Measurements from ENCODE around the gene ADGRL3. TPM values are rescaled to one million over a fixed set of nuclear protein-coding genes. Genes with fewer than 3 reads are reported as not detected.

Gene ADGRL3
- total RNA-seq, 4 donors from 2014 or later = 6.5 to 19.0 (median 14.0) TPM

DNA sequence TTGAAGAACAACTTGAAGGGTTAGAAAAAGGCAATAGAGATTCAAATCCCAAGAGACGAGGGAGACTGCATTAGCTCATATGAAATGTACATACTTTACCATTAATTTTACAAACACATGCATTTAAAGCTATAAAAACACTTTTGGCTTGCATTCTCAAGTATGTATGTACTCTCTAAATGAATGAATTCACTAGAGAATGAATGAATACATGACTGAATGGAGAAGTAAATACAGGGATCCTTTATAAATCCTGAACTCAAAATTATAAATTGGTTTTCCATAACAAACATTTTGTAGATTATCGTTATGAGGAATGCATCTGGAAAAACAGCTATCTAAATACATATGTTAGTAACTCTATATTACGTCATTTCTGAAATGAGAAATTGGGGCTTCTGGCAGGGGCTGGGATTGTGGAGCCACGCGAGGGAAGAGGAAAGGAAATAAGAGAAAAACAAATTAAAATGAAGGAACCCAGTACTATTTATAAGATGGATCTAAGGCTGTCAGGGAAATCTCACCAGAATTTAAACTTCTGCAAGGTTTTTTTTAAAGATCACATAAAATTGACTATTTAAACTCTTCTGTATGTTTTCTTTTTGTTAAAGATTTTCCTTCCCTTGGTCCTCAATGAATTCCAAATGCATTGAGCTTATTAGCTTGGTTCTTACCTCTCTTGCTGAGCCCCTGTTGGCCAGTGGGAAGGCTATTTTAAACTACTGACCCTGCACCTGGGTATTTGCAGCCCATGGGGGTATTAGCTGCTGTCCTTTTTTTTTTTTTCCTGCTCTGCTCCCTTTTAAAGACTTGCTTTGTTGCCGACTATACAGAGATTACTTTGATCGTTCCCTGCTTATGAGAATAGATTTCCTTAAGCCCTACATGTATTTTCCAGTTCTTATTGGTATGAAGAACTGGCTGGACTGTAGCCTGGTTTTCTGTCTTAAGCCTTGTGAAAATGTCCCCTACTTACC, 207.8 kb downstream of the ADGRL3 start:
- H3K27ac ChIP-seq = no peak overlapping the region
- H3K36me3 ChIP-seq = no peaks in the 10 kb centered on the region
- 73% methylated on average over 7 of the region's 7 CpGs for WGBS
- DNase-seq (ENCODE audit: low spot score in 2 of 2) = no peak
- H3K4me3 ChIP-seq = no peak overlapping the region
- no peaks in the 10 kb centered on the region for H3K9me3 ChIP-seq
- no peaks in the 10 kb centered on the region for H3K27me3 ChIP-seq
- H3K4me1 ChIP-seq = no peaks in the 10 kb centered on the region
- no peak for TF ChIP-seq EP300 (IDR thresholded peaks at IDR 0.05)
- TF ChIP-seq POLR2AphosphoS5 (IDR thresholded peaks at IDR 0.05) = no peak
- TF ChIP-seq, protein P1, sequence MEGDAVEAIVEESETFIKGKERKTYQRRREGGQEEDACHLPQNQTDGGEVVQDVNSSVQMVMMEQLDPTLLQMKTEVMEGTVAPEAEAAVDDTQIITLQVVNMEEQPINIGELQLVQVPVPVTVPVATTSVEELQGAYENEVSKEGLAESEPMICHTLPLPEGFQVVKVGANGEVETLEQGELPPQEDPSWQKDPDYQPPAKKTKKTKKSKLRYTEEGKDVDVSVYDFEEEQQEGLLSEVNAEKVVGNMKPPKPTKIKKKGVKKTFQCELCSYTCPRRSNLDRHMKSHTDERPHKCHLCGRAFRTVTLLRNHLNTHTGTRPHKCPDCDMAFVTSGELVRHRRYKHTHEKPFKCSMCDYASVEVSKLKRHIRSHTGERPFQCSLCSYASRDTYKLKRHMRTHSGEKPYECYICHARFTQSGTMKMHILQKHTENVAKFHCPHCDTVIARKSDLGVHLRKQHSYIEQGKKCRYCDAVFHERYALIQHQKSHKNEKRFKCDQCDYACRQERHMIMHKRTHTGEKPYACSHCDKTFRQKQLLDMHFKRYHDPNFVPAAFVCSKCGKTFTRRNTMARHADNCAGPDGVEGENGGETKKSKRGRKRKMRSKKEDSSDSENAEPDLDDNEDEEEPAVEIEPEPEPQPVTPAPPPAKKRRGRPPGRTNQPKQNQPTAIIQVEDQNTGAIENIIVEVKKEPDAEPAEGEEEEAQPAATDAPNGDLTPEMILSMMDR (IDR thresholded peaks at IDR 0.05) = no peak
- no peak for TF ChIP-seq POLR2A (IDR thresholded peaks at IDR 0.05)

GRCh38 chr4:61408861-61409260, 208.7 kb downstream of the ADGRL3 start:
- Histone ChIP-seq H3K27me3 (no peaks in the 10 kb centered on the region), H3K9me3 (no peaks in the 10 kb centered on the region), H3K4me1 (no peaks in the 10 kb centered on the region), H3K36me3 (no peaks in the 10 kb centered on the region), H3K4me3 (no peak overlapping the region), H3K27ac (no peak overlapping the region)
- DNase-seq (ENCODE audit: low spot score in 2 of 2) = no peak
- TF ChIP-seq EP300 (IDR thresholded peaks at IDR 0.05) = no peak
- TF ChIP-seq POLR2AphosphoS5 (IDR thresholded peaks at IDR 0.05) = no peak
- TF ChIP-seq, protein P1 (IDR thresholded peaks at IDR 0.05) = no peak
- no peak for TF ChIP-seq POLR2A (IDR thresholded peaks at IDR 0.05)

DNA sequence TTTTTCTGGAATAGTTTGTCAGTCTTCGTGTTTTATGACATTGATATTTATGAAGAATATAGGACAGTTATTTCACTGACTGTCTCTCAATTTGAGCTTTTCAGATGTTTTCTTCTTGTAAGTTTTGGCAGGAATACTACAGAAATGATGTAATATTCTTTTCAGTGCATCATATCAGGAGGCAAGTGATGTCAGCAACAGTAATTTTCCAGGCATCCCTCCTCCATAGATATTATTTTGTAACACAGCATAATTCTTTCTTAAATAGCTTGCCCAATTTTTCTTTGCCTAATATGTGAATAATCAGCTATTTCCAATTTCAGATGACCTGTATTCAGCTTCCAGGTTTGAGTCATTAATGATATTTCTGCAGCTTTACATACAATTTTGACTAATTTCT, 211.1 kb downstream of the ADGRL3 start:
- TF ChIP-seq, protein P1 (IDR thresholded peaks at IDR 0.05) = no peak
- TF ChIP-seq POLR2A (IDR thresholded peaks at IDR 0.05) (no peak), POLR2AphosphoS5 (IDR thresholded peaks at IDR 0.05) (no peak), EP300 (IDR thresholded peaks at IDR 0.05) (no peak)
- WGBS = 97% methylated on average over 1 of the region's 1 CpG

DNA sequence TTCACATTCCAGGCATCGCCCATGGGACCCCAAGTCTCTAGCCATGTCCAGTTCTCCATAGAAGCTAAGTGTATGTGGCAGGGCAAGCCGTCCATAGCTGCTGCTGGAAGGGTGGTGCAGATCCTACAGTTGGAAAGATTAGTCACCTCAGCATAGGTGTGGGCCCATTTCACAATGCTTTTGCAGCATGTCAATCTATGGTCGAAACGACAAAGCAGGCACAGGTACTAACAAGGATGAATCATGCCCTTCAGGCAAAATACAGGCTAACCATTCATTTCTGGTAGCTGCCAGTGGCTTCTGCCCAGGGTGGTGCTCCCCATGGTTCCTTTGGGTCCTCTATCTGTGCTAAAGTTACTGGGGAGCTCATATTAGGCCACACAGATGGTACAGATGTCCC, 225.2 kb downstream of the ADGRL3 start:
- WGBS = 76% methylated on average over 4 of the region's 4 CpGs
- Histone ChIP-seq H3K27ac (no peak overlapping the region), H3K4me3 (no peak overlapping the region), H3K36me3 (no peaks in the 10 kb centered on the region), H3K4me1 (no peaks in the 10 kb centered on the region), H3K27me3 (no peaks in the 10 kb centered on the region), H3K9me3 (no peaks in the 10 kb centered on the region)
- DNase-seq (ENCODE audit: low spot score in 2 of 2) = no peak
- TF ChIP-seq EP300 (IDR thresholded peaks at IDR 0.05) (no peak), POLR2A (IDR thresholded peaks at IDR 0.05) (no peak), POLR2AphosphoS5 (IDR thresholded peaks at IDR 0.05) (no peak)

More for the DNA sequence above, 211.1 kb downstream of the ADGRL3 start:
- Histone ChIP-seq H3K4me3 (no peak overlapping the region), H3K27ac (no peak overlapping the region), H3K4me1 (no peaks in the 10 kb centered on the region), H3K9me3 (no peaks in the 10 kb centered on the region), H3K36me3 (no peaks in the 10 kb centered on the region), H3K27me3 (no peaks in the 10 kb centered on the region)
- no peak for DNase-seq (ENCODE audit: low spot score in 2 of 2)

DNA sequence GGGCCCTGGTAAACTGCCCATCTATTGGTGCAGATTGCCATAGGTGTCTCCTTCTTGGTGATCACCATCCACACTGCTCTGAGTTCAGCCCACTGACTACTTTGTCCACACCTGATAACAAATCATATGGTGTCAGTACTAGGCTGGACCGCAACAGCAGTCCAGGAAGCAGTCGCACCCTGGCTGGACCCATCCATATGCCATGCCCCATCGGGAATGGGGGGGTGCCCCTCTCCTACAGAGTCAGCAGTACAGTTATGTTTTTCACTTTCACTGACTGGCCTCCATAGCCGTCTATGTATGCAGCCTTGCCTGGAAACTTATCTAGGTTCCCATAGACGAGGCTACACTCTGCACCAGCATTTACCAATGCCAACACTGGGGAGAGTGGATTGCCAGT, 226.1 kb downstream of the ADGRL3 start:
- no peaks in the 10 kb centered on the region for H3K4me1 ChIP-seq
- WGBS = 94% methylated on average over 5 of the region's 5 CpGs
- H3K36me3 ChIP-seq = no peaks in the 10 kb centered on the region
- H3K27me3 ChIP-seq = no peaks in the 10 kb centered on the region
- DNase-seq (ENCODE audit: low spot score in 2 of 2) = no peak
- no peak overlapping the region for H3K4me3 ChIP-seq
- TF ChIP-seq, protein P1 (IDR thresholded peaks at IDR 0.05) = no peak
- TF ChIP-seq POLR2A (IDR thresholded peaks at IDR 0.05) (no peak), EP300 (IDR thresholded peaks at IDR 0.05) (no peak), POLR2AphosphoS5 (IDR thresholded peaks at IDR 0.05) (no peak)
- H3K9me3 ChIP-seq = no peaks in the 10 kb centered on the region
- H3K27ac ChIP-seq = no peak overlapping the region

Data from suprapubic skin (tissue), 4 donors.